ENCODE data around the gene CHID1.

- TF ChIP-seq CTCF (IDR thresholded peaks at IDR 0.05): no peak
- TF ChIP-seq POLR2A (IDR thresholded peaks at IDR 0.05): no peak
Observed at GRCh38 chr11:873706-874105, 36.9 kb downstream of the CHID1 start.

All from breast epithelium (tissue), 3 donors.